HG02943 (cell line): ENCODE results near the gene PPFIA4.
"Not testable (repeated sequence)": the region's sequence is repeated elsewhere in the genome, so short reads cannot be mapped to it uniquely, and the experiment has no call there.

Source experiments
- ATAC-seq: cut with Tn5 transposase; IDR thresholded peaks from one replicate; pipeline ENCODE4 v1.9.1; 2021; ENCODE audit warnings: mild to moderate bottlenecking, low read depth, moderate library complexity; ENCODE audit not compliant: unreplicated experiment

PPFIA4 gene

GRCh38 chr1:203026031-203026665 is at the start of gene PPFIA4:
Gene PPFIA4 (plus strand): TSS chr1:203026491. CDS start chr1:203039009, 12,518 bp downstream.
- peak; percentile 70 for ATAC-seq

DNA sequence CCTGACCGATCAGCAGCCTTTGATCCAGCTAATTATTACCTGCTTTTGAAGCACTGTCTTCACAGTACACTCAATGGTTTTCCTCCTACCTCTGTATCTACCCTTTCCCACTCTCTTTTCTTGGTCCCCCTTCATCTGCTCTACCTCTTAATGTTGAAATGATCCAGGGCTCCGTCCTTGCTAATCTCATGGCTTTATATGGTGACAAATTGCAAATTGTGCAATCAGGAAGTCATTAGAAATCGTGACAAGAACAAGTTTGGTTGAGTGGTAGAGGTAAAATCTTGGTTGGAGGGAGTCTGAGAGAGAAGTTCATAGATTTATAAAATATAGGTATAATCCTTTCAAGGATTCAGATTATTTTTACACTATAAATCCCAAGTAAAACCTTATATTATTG is 49.7 kb upstream of the PPFIA4 start:
- ATAC-seq: no peak

DNA sequence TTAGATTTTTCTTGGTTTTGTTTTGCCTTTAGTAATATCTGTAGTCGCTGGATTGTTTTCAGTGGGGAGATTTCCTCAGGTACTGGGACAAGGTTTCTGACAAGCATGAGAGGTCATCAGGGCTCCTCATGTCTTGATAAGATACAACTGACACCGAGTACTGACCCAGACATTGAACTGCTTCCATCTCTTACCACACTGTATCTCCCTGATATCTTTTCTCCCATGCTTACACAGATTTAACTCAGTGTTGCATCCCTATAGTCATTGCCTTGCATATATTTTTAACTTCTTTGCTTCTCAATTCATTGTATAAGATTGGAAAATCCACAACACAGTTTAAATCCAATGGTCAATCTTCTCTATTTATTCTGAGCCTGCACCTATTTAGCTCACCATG is 46.8 kb upstream of the PPFIA4 start:
- ATAC-seq: no peak

- no peak for ATAC-seq
Measured at GRCh38 chr1:202981939-202982338, 44.4 kb upstream of the PPFIA4 start.

DNA sequence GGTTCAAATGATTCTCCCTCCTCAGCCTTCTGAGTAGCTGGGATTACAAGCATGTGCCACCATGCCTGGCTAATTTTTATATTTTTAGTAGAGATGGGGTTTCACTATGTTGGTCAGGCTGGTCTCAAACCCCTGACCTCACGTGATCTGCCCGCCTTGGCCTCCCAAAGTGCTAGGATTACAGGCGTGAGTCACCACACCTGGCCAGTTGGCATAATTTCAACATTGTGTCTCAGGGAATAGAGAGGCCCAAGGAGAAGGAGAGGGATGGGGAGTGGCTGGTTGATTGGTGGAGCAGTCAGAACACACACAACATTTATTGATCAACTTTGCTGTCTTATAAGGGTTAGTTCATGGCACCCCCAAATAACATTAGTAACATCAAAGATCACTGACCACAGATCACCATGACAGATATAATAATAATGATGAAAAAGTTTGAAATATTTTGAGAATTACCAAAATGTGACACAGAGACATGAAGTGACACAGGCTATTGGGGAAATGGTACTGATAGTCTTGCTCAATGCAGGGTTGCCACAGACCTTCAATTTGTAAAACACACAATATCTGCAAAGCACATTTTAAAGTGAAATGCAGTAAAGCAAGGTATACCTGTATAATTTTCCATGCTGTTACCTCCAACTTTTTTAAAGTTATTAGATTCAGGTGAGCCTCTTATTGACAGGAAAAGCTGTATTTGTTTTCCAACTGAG is 43.4 kb upstream of the PPFIA4 start:
- no peak for ATAC-seq

- ATAC-seq: not testable (repeated sequence)
Measured at GRCh38 chr1:202986120-202986519, 40.2 kb upstream of the PPFIA4 start.

GRCh38 chr1:202987255-202987654 is 39.0 kb upstream of the PPFIA4 start:
- ATAC-seq: no peak

DNA sequence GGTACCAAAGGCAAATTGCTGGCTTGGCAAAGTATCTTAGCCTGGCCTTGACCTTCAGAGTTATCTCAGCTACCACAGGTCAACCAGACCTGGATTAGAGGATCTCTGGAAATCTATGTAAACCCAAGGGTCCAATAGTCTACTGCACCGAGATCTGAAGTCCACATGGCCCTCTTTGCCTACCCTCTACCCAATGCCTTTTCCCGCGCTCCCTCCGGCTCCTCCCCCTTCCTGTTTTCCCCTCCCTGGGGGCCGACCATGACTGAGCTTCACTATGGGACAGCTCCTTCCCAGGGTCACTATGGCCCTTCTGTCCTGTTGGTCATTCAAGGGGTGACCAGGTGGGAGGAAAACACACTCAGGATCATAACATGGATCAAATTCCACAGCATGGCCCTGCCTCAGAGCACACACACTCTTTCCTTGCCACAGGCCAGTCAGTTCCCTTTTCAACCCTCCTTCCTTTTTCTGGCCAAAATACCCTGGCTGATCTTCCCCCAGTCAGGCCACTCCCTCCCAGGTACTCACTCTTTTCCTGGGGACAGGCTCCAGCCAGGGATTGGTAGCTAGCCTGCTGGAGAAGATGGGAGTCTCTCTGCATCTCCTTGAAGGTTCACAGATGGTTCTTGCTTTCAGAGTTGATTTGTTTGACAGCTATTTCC is 38.2 kb upstream of the PPFIA4 start:
- no peak for ATAC-seq

- ATAC-seq: no peak
Measured at GRCh38 chr1:202989879-202990278, 36.4 kb upstream of the PPFIA4 start.

DNA sequence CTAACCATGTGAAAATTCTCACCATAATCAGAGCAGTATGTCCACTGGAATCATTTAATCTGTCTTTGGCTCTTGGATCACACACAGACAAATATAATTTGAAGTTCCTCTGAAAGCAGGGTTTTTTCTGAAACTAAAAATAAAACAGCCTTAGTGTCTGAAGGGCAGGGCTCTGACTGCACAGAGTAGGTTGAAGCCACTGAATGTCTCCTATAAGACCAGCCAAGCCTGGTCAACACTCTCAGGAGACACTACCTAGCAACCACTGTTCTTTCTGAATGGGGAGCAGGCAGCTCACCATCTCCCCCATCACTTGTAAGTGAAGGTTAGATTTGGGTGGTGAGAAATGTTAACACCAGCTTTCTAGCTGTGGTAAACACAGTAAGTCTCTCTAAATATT is 35.2 kb upstream of the PPFIA4 start:
- no peak for ATAC-seq

GRCh38 chr1:202994756-202995155 is 31.5 kb upstream of the PPFIA4 start:
- no peak for ATAC-seq

- no peak for ATAC-seq
Measured at GRCh38 chr1:202998836-202999750, 27.2 kb upstream of the PPFIA4 start.

GRCh38 chr1:203000217-203000944 is 25.9 kb upstream of the PPFIA4 start:
- no peak for ATAC-seq

DNA sequence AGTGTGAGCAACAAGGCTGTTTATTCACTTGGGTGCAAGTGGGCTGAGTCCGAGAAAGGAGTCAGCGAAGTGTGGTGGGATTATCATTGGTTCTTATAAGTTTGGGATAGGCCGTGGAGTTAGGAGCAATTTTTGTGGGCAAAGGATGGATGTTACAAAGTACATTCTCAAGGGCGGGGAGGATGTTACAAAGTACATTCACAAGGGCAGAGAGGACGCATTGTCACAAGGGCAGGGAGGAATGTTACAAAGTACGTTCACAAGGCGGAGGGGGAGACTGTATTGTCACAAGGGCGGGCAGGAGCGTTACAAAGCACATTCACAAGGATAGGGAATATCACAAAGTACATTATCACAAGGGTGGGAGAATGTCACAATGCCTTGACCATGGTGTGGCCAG is 24.3 kb upstream of the PPFIA4 start:
- ATAC-seq: no peak

DNA sequence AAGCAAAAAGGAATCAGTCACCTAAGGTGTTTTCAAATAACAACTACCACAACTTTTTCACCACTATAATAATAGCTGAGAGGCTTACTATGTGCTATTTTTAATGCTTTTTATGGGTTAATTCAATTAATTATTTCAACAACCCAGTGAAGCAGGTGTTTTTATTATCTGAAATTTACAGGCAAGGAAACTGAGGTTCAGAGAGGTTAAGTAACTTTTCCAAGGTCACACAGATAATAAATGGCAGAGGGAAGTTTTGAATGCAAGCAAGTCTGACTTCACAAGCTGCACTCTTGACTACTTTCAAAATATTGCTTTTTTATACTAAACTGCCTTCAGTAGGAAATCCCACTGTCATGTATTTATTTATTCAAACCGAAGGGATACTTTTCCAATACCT is 23.3 kb upstream of the PPFIA4 start:
- ATAC-seq: no peak

DNA sequence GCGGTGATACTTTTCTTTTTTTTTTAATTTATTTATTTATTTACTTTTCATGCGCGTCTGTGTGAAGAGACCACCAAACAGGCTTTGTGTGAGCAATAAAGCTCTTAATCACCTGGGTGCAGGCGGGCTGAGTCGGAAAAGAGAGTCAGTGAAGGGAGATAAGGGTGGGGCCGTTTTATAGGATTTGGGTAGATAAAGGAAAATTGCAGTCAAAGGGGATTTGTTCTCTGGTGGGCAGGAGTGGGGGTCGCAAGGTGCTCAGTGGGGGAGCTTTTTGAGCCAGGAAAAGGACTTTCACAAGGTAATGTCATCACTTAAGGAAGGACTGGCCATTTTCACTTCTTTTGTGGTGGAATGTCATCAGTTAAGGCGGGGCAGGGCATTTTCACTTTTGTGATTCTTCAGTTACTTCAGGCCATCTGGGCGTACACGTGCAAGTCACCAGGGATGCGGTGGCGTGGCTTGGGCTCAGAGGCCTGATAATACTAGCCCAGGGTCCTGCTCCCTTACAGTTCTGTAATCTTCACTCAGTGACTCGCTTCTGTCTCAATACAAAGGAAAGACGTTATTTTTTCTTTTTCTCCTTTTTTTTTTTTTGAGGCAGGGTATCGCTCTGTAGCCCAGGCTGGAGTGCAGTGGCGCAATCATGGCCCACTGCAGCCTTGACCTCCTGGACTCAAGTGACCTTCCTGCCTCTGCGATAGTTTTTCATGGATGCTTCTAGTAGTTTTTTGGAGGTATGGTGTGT is 20.7 kb upstream of the PPFIA4 start:
- ATAC-seq: not testable (repeated sequence)

DNA sequence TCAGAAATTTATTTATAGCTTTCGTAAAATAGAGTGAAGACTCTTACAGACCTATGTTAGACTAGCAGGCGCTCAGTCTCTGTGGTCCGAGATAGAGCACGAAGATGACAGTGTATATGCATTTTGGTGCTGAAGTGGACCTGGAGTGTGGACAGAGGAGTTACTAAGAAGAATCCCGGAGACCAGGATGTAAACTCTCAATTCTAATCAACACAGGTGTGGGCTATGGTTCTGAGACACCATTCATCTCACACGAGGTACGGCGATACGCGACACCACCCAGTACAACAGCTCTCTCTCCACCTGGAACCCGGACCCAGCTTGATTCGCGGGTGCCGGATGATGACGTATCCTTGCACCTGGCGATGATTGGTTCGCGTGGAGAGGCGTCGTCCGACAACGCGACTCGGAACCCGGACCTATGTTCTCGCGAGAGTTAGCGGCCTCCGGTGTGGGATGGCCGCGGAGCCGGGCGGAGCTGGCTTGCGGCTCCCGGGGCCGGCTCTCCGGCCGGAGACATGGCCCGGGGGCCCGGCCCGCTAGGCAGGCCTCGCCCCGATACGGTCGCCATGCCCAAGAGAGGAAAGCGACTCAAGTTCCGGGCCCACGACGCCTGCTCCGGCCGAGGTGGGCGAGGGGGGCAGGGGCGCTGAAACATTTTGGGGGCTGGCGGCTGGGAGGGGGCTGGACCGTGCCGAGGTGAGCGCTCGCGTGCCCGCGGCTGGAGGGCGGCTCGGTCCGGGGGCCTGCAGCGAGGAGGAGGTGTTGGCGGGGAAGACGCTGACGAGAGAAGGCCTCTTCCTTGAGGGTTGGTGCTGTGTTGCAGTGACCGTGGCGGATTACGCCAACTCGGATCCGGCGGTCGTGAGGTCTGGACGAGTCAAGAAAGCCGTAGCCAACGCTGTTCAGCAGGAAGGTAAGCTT is 19.1 kb upstream of the PPFIA4 start, which contains the start of gene TMEM183A:
Gene TMEM183A (plus strand): TSS at position 427 of the 924 bp plus-strand sequence. CDS start 92 bp downstream, at position 519.
- ATAC-seq: peak; percentile 96

DNA sequence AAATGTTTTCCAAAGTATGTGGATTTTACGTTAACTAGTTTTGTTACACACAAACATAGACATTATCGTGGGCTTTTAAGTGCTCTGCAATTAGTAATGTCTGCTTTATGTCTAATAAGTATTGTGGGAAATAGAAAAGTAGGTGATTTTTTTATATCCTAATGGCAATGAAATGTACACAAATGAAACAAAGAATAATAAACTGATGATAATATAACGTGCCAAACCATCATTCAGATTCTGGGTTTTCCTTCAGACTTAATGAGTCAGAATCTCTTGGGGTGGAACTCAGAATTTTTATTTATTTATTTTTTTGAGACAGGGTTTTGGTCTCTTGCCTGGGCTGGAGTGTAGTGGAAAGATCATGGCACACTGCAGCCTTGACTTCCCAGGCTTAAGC is 17.1 kb upstream of the PPFIA4 start:
- ATAC-seq: no peak
